Neural progenitor cell (in vitro differentiated cells): ENCODE measurements around the gene C12orf56. TPM values are rescaled to one million over a fixed set of nuclear protein-coding genes. Genes with fewer than 3 reads are reported as not detected.

ENCODE experiments used
- DNase-seq: peaks from one replicate; pipeline ENCODE4 v3.0.0-alpha.2; 2016; ENCODE audit warnings: low spot score
- H2AFZ ChIP-seq: fragments of 200-600 bp; sonication (generic); replicated peaks from 2 replicates; pipeline ENCODE4 v1.6.1; 2016; ENCODE audit warnings: antibody characterized with exemption
- H3F3A ChIP-seq: fragments of 200-600 bp; sonication (generic); 2 replicates; pipeline ENCODE4 v1.6.1; 2016; ENCODE audit warnings: antibody characterized with exemption, low read depth
- H3K27ac ChIP-seq: fragments of 200-600 bp; sonication (generic); 2 replicates; pipeline ENCODE4 v1.5.1; 2016; ENCODE audit warnings: mild to moderate bottlenecking
- H3K27me3 ChIP-seq: fragments of 200-600 bp; sonication (generic); 2 replicates; pipeline ENCODE4 v1.6.1; 2016; ENCODE audit warnings: mild to moderate bottlenecking, moderate library complexity
- H3K36me3 ChIP-seq: fragments of 200-600 bp; sonication (generic); 2 replicates; pipeline ENCODE4 v1.5.1; 2016
- H3K4me1 ChIP-seq: fragments of 200-600 bp; sonication (generic); 2 replicates; pipeline ENCODE4 v1.6.1; 2016; ENCODE audit warnings: mixed run types
- H3K4me2 ChIP-seq: fragments of 200-600 bp; sonication (generic); 2 replicates; pipeline ENCODE4 v1.6.1; 2016
- H3K4me3 ChIP-seq: fragments of 200-600 bp; sonication (generic); 2 replicates; pipeline ENCODE4 v1.5.1; 2016
- H3K79me2 ChIP-seq: fragments of 200-600 bp; sonication (generic); 2 replicates; pipeline ENCODE4 v1.6.1; 2016; ENCODE audit warnings: low read depth
- H3K9ac ChIP-seq: fragments of 200-600 bp; sonication (generic); 2 replicates; pipeline ENCODE4 v1.6.1; 2016
- H3K9me3 ChIP-seq: fragments of 200-600 bp; sonication (generic); 2 replicates; pipeline ENCODE4 v1.5.1; 2016; ENCODE audit warnings: low read depth
- H4K20me1 ChIP-seq: fragments of 200-600 bp; sonication (generic); 2 replicates; pipeline ENCODE4 v1.6.1; 2016; ENCODE audit warnings: low read depth
- H3K27ac Mint-ChIP-seq: 3 replicates; pipeline ENCODE4 v1.8.0; 2021; ENCODE audit warnings: mixed read lengths
- H3K27me3 Mint-ChIP-seq: 2 replicates; pipeline ENCODE4 v1.8.0; 2022; ENCODE audit warnings: low read depth, mild to moderate bottlenecking, inconsistent platforms, moderate library complexity, mixed read lengths; ENCODE audit not compliant: insufficient read depth
- H3K36me3 Mint-ChIP-seq: 3 replicates; pipeline ENCODE4 v1.8.0; 2021; ENCODE audit warnings: mixed read lengths
- H3K4me1 Mint-ChIP-seq: 3 replicates; pipeline ENCODE4 v1.8.0; 2021; ENCODE audit warnings: mixed read lengths
- H3K4me3 Mint-ChIP-seq: 3 replicates; pipeline ENCODE4 v1.8.0; 2021; ENCODE audit warnings: mild to moderate bottlenecking, moderate library complexity, mixed read lengths
- H3K9me3 Mint-ChIP-seq: 3 replicates; pipeline ENCODE4 v1.8.0; 2020; ENCODE audit warnings: mixed read lengths
- EZH2 ChIP-seq: fragments of 200-600 bp; sonication (generic); IDR thresholded peaks from 2 replicates; pipeline ENCODE4 v1.6.1; 2017; ENCODE audit warnings: antibody characterized with exemption, mild to moderate bottlenecking, moderate library complexity
- EZH2phosphoT487 ChIP-seq: fragments of 200-600 bp; sonication (generic); IDR thresholded peaks from 2 replicates; pipeline ENCODE4 v1.6.1; 2017; ENCODE audit warnings: antibody characterized with exemption
- total RNA-seq: library from RNA; depleted of rRNA; stranded (reverse); fragments of >200 nt; gene quantifications from 2 replicates; pipeline ENCODE4 v1.2.3, GENCODE V29; 2015; ENCODE audit warnings: low replicate concordance
- TF ChIP-seq, protein P1 (sequence below): fragments of 200-600 bp; sonication (generic); IDR thresholded peaks from 2 replicates; pipeline ENCODE4 v1.5.1; 2017; ENCODE audit warnings: antibody characterized with exemption, mild to moderate bottlenecking

C12orf56 gene
- total RNA-seq, 1 donor from 2014 or later: 4.2 TPM

GRCh38 chr12:64431791-64432190 is 41.2 kb upstream of the C12orf56 start:
- Histone ChIP-seq H2AFZ (no peak overlapping the region), H3K4me3 (no peak overlapping the region), H3K27me3 (no peaks in the 10 kb centered on the region), H3K4me1 (no peaks in the 10 kb centered on the region), H3K9me3 (no peaks in the 10 kb centered on the region), H3K79me2 (no peaks in the 10 kb centered on the region), H3K36me3 (peaks cover 36% of the 10 kb centered on the region), H4K20me1 (no peaks in the 10 kb centered on the region), H3K4me2 (no peak overlapping the region), H3K9ac (no peak overlapping the region), H3F3A (no peaks in the 10 kb centered on the region), H3K27ac (no peak overlapping the region)
- H3K9me3 Mint-ChIP-seq: no peaks in the 10 kb centered on the region
- no peak overlapping the region for H3K4me3 Mint-ChIP-seq
- no peak overlapping the region for H3K27ac Mint-ChIP-seq
- H3K4me1 Mint-ChIP-seq: no peaks in the 10 kb centered on the region
- DNase-seq: no peak
- H3K27me3 Mint-ChIP-seq: no peaks in the 10 kb centered on the region
- peaks cover 40% of the 10 kb centered on the region for H3K36me3 Mint-ChIP-seq
- TF ChIP-seq EZH2phosphoT487 (no peak), EZH2 (no peak)
- TF ChIP-seq, protein P1, sequence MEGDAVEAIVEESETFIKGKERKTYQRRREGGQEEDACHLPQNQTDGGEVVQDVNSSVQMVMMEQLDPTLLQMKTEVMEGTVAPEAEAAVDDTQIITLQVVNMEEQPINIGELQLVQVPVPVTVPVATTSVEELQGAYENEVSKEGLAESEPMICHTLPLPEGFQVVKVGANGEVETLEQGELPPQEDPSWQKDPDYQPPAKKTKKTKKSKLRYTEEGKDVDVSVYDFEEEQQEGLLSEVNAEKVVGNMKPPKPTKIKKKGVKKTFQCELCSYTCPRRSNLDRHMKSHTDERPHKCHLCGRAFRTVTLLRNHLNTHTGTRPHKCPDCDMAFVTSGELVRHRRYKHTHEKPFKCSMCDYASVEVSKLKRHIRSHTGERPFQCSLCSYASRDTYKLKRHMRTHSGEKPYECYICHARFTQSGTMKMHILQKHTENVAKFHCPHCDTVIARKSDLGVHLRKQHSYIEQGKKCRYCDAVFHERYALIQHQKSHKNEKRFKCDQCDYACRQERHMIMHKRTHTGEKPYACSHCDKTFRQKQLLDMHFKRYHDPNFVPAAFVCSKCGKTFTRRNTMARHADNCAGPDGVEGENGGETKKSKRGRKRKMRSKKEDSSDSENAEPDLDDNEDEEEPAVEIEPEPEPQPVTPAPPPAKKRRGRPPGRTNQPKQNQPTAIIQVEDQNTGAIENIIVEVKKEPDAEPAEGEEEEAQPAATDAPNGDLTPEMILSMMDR: no peak

DNA sequence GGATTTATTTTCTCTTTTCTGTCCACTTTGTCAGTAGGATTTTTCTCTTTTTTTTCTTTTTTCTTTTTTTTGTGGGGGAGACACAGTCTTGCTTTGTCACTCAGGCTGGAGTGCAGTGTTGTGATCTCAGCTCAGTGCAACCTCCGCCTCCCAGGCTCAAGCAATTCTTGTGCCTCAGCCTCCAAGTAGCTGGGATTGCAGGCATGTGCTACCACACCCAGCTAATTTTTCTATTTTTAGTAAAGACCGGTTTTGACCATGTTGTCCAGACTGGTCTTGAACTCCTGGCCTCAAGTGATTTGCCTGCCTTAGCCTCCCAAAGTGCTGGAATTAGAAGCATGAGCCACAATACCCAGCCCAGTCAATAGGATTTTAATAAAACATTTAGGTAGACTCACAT is 40.3 kb upstream of the C12orf56 start:
- no peaks in the 10 kb centered on the region for H3K4me1 ChIP-seq
- peaks cover 39% of the 10 kb centered on the region for H3K36me3 Mint-ChIP-seq
- peaks cover 36% of the 10 kb centered on the region for H3K36me3 ChIP-seq
- H3K4me1 Mint-ChIP-seq: no peaks in the 10 kb centered on the region
- TF ChIP-seq EZH2 (no peak), EZH2phosphoT487 (no peak)
- TF ChIP-seq, protein P1: no peak
- H3K27me3 ChIP-seq: no peaks in the 10 kb centered on the region
- H3K9me3 ChIP-seq: no peaks in the 10 kb centered on the region
- no peak for DNase-seq
- no peak overlapping the region for H3K4me3 ChIP-seq
- H3F3A ChIP-seq: no peaks in the 10 kb centered on the region
- H3K9ac ChIP-seq: no peak overlapping the region
- no peaks in the 10 kb centered on the region for H3K79me2 ChIP-seq
- H3K27me3 Mint-ChIP-seq: no peaks in the 10 kb centered on the region
- H2AFZ ChIP-seq: no peak overlapping the region
- H3K27ac Mint-ChIP-seq: no peak overlapping the region
- no peaks in the 10 kb centered on the region for H4K20me1 ChIP-seq
- no peaks in the 10 kb centered on the region for H3K9me3 Mint-ChIP-seq
- no peak overlapping the region for H3K4me3 Mint-ChIP-seq
- no peak overlapping the region for H3K27ac ChIP-seq
- H3K4me2 ChIP-seq: no peak overlapping the region

- TF ChIP-seq EZH2phosphoT487 (no peak), EZH2 (no peak)
- TF ChIP-seq, protein P1: no peak
- no peak overlapping the region for H3K9ac ChIP-seq
- H3K4me1 ChIP-seq: no peaks in the 10 kb centered on the region
- no peaks in the 10 kb centered on the region for H3K79me2 ChIP-seq
- H3K27ac ChIP-seq: no peak overlapping the region
- H4K20me1 ChIP-seq: no peaks in the 10 kb centered on the region
- no peak for DNase-seq
- no peak overlapping the region for H3K4me3 ChIP-seq
- no peak overlapping the region for H2AFZ ChIP-seq
- Mint-ChIP-seq H3K4me3 (no peak overlapping the region), H3K27ac (no peak overlapping the region), H3K27me3 (no peaks in the 10 kb centered on the region), H3K4me1 (no peaks in the 10 kb centered on the region), H3K9me3 (no peaks in the 10 kb centered on the region), H3K36me3 (peaks cover 42% of the 10 kb centered on the region)
- peaks cover 27% of the 10 kb centered on the region for H3K36me3 ChIP-seq
- H3K9me3 ChIP-seq: no peaks in the 10 kb centered on the region
- no peak overlapping the region for H3K4me2 ChIP-seq
- no peaks in the 10 kb centered on the region for H3F3A ChIP-seq
- H3K27me3 ChIP-seq: no peaks in the 10 kb centered on the region
These were observed 38.4 kb upstream of the C12orf56 start for GRCh38 chr12:64428956-64429355.
